Stimulated activated naive CD8-positive, alpha-beta T cell treated with anti-CD3 and anti-CD28 coated beads, Interleukin-15, amount 100 ng/mL, for 72 hours (primary cell): ENCODE measurements around the gene ANKDD1A.
A peak's percentile ranks its signal among the peaks of the same experiment; 100 is the strongest.

Source experiments
- ATAC-seq: fragments of 150-1000 bp; cut with Tn5 transposase; 2 replicates; pipeline ENCODE4 v1.10.0; 2021; ENCODE audit warnings: mild to moderate bottlenecking, moderate library complexity
- DNase-seq, 2 donors: peaks; one replicate each; pipeline ENCODE4 v3.0.0; 2021 to 2022
- H3K27ac Mint-ChIP-seq, 2 donors: one replicate each; pipeline ENCODE4 v1.8.0; 2022; ENCODE audit warnings: mild to moderate bottlenecking in 2 of 2, mixed read lengths in 2 of 2, moderate library complexity in 2 of 2
- H3K27me3 Mint-ChIP-seq: one replicate; pipeline ENCODE4 v1.8.0; 2022; ENCODE audit warnings: mixed read lengths
- H3K4me1 Mint-ChIP-seq: one replicate; pipeline ENCODE4 v1.8.0; 2022; ENCODE audit warnings: mild to moderate bottlenecking, mixed read lengths
- H3K4me3 Mint-ChIP-seq, 2 donors: one replicate each; pipeline ENCODE4 v1.8.0; 2022; ENCODE audit warnings: mild to moderate bottlenecking in 2 of 2, mixed read lengths in 2 of 2, moderate library complexity in 1 of 2
- H3K9me3 Mint-ChIP-seq, 2 donors: one replicate each; pipeline ENCODE4 v1.8.0; 2022; ENCODE audit warnings: mixed read lengths in 2 of 2

ANKDD1A gene

DNA sequence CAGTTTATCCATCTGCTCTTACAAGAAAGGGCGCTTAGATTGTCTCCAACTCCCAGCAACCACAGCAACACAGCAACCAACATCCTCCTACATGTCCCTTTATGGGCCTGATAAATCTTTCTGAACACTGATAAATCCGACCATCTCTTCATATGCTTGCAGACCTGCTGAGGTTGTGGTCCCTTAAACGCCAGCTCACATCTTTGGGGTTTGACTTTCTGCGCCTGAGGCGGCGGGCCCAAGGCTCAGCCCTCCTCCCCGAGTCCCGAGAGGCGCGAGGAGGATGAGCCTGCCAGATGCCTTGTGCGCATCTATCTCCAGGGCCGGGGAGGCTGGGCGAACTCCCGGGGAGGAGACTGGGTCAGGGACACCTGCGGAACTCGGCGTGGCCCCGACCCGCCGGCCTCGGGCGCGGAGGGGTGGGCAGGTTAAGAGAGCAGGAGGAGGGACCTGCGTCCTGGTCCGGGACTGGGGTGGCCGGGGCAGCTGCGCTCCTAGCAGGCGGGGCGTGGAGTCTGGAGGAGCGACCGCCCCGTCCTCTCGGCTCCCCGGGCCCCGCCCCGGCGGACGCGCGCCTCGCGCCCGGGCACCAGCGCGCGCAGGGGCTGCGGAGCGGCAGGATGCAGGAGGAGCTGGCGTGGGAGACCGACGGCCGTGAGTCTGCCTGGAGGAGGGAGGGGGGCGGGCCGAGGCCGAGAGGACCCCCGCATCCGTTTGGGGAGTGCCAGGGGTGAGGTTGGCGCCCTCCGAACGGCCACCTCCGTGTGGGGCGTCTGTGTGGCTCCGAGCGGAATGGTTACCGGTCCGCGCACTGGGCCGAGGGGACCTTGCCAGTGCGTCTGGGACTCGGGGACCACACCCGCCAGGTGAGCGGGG lies at the start of gene ANKDD1A:
TSS of gene ANKDD1A (plus strand) at position 592 of the 876 bp plus-strand sequence. CDS start at position 621, 29 bp downstream.
- DNase-seq (peak; percentile 34 to 38), ATAC-seq (peak; percentile 85)
- peak within 1 kb of the TSS in 1 of 2 donors; percentile 57 for H3K27ac Mint-ChIP-seq

DNA sequence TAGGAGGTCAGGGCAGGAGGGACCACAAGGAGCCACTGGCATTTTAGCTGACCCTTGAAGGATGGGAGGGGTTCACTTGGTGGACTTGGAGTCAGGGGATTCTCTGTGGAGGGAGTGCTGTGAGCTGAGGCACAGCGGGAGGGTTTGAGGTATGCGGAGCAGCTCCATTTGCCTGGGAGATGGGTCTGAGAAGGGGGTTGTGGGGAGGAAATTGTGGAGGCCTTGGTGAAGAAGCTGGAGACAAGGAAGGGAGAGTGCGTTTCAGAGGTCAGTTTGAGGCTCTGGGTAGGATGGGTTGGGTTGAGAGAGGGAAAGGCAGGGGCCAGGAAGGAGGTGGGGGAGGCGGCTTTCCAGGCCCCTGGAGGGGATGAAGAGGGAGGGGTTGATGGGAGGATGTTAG lies 49.7 kb upstream of the ANKDD1A start:
- no peaks in the 10 kb centered on the region for H3K27me3 Mint-ChIP-seq
- ATAC-seq (no peak), DNase-seq (no peak)
- no peak overlapping the region for H3K4me3 Mint-ChIP-seq
- no peaks in the 10 kb centered on the region for H3K9me3 Mint-ChIP-seq
- H3K27ac Mint-ChIP-seq = peak overlapping the region in 1 of 2 donors; percentile 33
- H3K4me1 Mint-ChIP-seq = peaks cover 29% of the 10 kb centered on the region

More for the DNA sequence above, at the start of gene ANKDD1A:
- Mint-ChIP-seq H3K4me3 (peak within 1 kb of the TSS; percentile 67 to 83), H3K4me1 (peaks cover 39% of the 10 kb centered on the region), H3K27me3 (peaks cover 25% of the 10 kb centered on the region), H3K9me3 (no peaks in the 10 kb centered on the region)

DNA sequence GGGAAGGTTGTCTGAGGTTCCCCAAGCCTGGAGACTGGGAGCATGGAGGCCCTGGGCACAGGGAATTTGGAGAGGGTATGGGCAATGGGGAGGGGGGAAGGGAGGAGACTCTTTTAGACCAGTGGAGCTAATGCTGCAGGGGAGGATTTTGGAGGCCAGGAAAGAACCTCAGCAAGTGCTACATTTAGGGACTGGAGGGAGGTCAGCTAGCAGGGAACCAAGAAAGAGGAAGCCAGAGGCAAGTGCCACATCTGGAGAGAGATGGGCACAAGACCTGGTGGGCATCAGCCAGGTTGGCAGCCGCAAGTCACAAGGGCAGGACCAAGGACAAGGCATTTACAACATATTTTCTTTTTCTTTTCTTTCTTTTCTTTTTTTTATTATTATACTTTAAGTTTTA lies 49.3 kb upstream of the ANKDD1A start:
- Mint-ChIP-seq H3K9me3 (no peaks in the 10 kb centered on the region), H3K4me1 (peaks cover 26% of the 10 kb centered on the region), H3K4me3 (no peak overlapping the region), H3K27me3 (no peaks in the 10 kb centered on the region), H3K27ac (peak overlapping the region in 1 of 2 donors; percentile 33)
- DNase-seq (no peak), ATAC-seq (no peak)

DNA sequence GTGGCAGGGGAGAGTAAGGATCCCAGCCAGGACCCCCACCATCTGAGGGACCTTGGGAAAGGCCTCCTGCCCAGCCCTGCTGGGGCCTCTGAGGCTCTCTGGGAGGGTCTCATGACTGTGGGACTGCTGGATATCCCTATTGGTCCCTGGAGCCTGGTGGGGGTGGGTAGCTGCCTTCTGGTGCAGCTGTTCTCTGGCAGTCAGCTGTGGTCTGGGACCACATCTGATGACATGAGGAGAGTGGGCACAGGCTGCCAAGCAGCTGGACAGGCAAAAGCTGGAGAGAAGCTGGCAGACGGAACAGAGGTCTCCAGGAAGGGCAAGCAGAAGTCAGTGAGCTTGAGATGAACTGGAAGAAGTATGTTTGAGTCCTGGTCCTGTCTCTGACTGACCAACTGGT lies 47.6 kb upstream of the ANKDD1A start:
- H3K27ac Mint-ChIP-seq = peak overlapping the region in 1 of 2 donors; percentile 82
- no peak overlapping the region for H3K4me3 Mint-ChIP-seq
- H3K4me1 Mint-ChIP-seq = peaks cover 17% of the 10 kb centered on the region
- DNase-seq = no peak
- no peaks in the 10 kb centered on the region for H3K27me3 Mint-ChIP-seq
- no peaks in the 10 kb centered on the region for H3K9me3 Mint-ChIP-seq
- no peak for ATAC-seq

DNA sequence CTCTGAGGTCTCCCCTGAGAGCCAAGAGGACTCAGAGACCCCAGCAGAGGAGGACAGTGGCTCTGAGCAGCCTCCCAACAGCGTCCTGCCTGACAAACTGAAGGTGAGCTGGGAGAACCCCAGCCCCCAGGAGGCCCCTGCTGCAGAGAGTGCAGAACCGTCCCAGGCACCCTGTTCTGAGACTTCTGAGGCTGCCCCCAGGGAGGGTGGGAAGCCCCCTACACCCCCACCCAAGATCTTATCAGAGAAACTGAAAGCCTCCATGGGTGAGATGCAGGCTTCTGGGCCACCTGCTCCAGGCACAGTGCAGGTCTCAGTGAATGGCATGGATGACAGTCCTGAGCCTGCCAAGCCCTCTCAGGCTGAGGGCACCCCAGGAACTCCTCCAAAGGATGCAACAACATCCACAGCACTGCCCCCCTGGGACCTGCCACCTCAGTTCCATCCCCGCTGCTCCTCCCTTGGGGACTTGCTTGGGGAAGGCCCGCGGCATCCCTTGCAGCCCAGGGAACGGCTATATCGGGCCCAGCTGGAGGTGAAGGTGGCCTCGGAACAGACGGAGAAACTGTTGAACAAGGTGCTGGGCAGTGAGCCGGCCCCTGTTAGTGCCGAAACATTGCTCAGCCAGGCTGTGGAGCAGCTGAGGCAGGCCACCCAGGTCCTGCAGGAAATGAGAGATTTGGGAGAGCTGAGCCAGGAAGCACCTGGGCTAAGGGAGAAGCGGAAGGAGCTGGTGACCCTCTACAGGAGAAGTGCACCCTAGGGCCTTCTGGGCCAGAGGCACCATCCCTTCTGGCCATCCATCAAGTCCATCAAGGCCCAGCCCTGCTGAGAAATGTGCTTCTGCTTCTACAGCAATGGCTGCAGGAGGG lies 46.3 kb upstream of the ANKDD1A start:
- H3K4me1 Mint-ChIP-seq = peaks cover 17% of the 10 kb centered on the region
- no peaks in the 10 kb centered on the region for H3K9me3 Mint-ChIP-seq
- no peak overlapping the region for H3K4me3 Mint-ChIP-seq
- ATAC-seq (peak; percentile 52), DNase-seq (no peak)
- H3K27ac Mint-ChIP-seq = no peak overlapping the region
- no peaks in the 10 kb centered on the region for H3K27me3 Mint-ChIP-seq

DNA sequence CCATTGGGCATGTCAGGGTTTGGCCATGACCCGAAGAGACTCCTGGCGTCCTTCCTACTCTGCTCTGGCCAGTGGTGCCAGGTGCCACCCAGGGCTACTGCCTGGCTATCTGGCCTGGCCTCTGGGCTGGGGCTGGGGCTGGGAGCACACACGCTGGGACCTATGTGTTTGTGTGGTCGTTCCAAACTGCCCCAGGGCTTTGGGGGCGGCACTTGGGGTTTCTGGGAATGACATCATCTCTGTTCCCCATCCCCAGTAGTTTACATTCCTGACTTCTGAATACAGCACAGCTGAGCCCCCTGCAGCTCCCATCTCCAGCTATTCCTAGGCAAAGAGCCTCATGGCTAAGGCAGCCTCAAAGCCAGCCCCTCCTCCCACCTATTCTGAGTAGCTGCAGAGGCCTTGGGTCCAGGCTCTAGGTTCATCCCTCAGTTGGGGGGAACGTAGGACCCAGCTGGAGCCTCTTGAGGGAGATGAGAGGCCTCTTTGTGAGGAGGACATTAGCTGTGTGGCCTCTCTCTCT lies 45.6 kb upstream of the ANKDD1A start:
- H3K4me1 Mint-ChIP-seq = peaks cover 17% of the 10 kb centered on the region
- no peak overlapping the region for H3K27ac Mint-ChIP-seq
- H3K4me3 Mint-ChIP-seq = no peak overlapping the region
- ATAC-seq (no peak), DNase-seq (no peak)
- no peaks in the 10 kb centered on the region for H3K9me3 Mint-ChIP-seq
- no peaks in the 10 kb centered on the region for H3K27me3 Mint-ChIP-seq

DNA sequence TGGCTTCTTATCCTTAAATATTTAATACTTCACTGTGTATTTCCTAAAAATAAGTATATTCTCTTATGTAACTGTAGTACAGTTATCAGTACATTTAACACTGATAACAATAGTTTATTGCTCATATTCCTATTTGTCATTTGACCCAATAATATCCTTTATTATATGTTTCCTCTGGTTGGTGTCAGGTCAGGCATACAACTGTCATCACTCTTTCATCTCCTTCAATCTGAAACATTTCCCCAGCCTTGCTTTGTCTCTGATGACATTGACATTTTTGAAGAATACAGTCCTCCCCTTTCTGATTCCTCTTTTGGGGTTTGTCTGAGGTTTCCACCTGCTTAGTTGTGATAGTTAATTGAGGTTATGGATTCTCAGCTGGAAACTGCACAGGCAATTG lies 42.2 kb upstream of the ANKDD1A start:
- Mint-ChIP-seq H3K27me3 (no peaks in the 10 kb centered on the region), H3K27ac (no peak overlapping the region), H3K9me3 (no peaks in the 10 kb centered on the region), H3K4me3 (no peak overlapping the region), H3K4me1 (peaks cover 19% of the 10 kb centered on the region)
- DNase-seq = no peak
- ATAC-seq = no peak

DNA sequence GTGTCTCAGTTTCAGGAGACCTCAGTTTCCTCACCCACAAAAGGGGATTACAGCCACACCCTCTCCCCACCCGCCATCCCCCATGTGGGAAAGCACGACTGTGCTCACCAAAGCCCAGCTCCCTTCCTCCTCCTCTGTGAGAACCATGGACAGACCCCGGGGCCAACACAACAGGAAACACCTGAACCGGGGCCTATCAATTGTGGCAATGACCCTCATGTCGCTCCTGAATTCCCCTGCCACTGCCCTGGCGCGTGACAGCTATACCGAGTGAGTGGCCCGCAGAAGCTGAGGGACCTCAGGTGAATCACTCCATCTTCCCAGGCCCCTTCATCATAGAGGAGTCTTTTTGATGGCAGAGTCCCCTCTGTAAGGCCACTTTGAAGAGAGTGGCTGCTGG lies 41.3 kb upstream of the ANKDD1A start:
- Mint-ChIP-seq H3K4me1 (peaks cover 11% of the 10 kb centered on the region), H3K9me3 (no peaks in the 10 kb centered on the region), H3K4me3 (no peak overlapping the region), H3K27ac (no peak overlapping the region), H3K27me3 (no peaks in the 10 kb centered on the region)
- no peak for ATAC-seq
- DNase-seq = no peak

DNA sequence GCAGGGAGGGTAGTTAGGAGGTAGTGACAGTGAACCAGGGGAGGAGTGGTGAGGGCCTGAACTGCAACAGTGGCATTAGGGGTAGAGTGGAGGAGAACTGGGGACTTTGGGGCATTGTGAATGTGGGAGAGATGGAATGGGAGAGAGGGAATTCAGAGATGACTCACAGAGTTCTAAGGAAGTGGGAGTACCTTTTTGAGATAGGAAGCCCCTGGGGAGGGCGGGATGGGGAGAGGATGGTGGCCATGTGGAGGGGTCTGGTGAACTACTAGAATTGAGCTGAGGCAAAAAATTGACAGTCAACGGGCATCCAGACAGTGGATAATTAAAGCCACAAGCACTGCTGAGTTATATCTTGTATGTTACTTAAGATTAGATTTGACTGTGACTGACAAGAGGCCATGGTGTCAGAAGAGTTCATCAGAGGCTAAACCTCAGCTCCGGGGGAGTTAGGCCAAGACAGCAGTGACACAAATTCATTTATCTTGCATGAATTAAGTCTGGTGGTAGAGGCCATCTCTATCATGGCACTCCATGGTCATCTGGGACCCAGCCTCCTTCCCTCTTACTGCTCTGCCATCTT lies 36.0 kb upstream of the ANKDD1A start:
- Mint-ChIP-seq H3K27ac (no peak overlapping the region), H3K4me3 (no peak overlapping the region), H3K4me1 (peaks cover 8% of the 10 kb centered on the region), H3K27me3 (no peaks in the 10 kb centered on the region), H3K9me3 (no peaks in the 10 kb centered on the region)
- ATAC-seq = no peak
- DNase-seq = no peak

DNA sequence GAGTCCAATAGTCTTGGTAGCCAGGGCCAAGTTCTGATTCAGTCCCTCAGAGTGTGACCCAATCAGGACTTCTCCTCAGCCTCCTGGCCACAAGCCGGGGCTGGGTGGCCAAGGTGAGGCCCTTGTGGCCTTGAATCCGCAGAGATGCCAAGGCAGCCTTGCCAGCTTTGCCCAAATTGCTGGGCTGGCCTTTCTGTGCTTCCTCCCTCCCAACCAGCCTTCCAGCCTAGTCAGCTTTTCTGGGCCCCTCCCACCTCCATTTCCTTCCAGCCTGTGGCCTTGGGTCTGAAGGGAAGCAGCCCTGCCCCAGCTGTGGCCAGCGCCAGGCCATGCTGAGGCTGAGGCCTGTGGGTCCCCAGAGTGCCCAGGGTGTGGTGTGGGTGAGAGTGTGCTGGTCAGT lies 34.3 kb upstream of the ANKDD1A start:
- no peaks in the 10 kb centered on the region for H3K9me3 Mint-ChIP-seq
- no peak overlapping the region for H3K27ac Mint-ChIP-seq
- no peaks in the 10 kb centered on the region for H3K27me3 Mint-ChIP-seq
- no peak for ATAC-seq
- DNase-seq = no peak
- H3K4me3 Mint-ChIP-seq = no peak overlapping the region
- peaks cover 16% of the 10 kb centered on the region for H3K4me1 Mint-ChIP-seq

DNA sequence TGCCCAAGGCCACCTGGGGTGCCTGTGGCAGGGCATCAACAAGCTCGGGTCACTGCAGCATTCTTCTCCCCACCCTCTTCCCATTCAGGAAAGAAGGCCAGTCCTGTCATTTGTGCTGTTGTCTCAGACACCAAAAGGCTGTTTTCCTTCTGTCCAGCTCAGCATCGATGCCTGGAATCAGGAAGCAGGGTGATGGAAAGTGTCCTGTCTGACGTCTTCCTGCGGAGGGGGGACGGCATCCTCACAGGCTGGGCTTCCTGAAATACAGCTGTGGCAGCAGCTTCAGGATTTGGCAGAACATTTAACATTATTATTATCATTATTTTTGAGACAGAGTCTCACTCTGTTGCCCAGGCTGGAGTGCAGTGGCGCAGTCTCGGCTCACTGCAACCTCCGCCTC lies 33.0 kb upstream of the ANKDD1A start:
- H3K4me3 Mint-ChIP-seq = no peak overlapping the region
- H3K4me1 Mint-ChIP-seq = peaks cover 21% of the 10 kb centered on the region
- DNase-seq (no peak), ATAC-seq (no peak)
- no peaks in the 10 kb centered on the region for H3K9me3 Mint-ChIP-seq
- H3K27me3 Mint-ChIP-seq = no peaks in the 10 kb centered on the region
- no peak overlapping the region for H3K27ac Mint-ChIP-seq

DNA sequence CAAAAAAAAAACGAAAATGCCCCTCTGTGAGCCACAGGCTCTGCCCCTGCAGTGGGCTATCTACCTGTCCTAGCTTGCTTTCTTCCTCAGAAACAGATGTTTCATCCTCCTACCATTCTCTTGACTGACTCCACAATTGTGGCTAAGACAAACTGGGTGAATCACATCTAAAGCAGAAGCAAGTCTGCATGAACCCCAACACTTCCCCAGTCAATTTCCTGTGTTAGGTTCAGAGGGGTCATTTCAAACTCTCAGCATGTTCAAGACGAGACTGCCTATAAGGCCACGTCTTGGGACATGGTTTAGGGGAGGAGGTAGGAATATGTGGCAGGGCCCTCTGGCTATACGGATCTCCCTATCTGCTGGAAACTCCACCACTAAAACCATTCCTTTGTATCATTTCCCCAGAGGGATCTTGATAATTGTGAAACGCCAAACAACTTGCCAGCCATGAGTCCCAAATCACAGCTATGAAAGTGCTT lies 28.6 kb upstream of the ANKDD1A start:
- ATAC-seq (peak; percentile 82), DNase-seq (peak in 1 of 2 donors; percentile 30)
- Mint-ChIP-seq H3K27ac (peak overlapping the region; percentile 90 to 91), H3K9me3 (no peaks in the 10 kb centered on the region), H3K4me3 (peak overlapping the region; percentile 66 to 72), H3K27me3 (no peaks in the 10 kb centered on the region), H3K4me1 (peaks cover 29% of the 10 kb centered on the region)

DNA sequence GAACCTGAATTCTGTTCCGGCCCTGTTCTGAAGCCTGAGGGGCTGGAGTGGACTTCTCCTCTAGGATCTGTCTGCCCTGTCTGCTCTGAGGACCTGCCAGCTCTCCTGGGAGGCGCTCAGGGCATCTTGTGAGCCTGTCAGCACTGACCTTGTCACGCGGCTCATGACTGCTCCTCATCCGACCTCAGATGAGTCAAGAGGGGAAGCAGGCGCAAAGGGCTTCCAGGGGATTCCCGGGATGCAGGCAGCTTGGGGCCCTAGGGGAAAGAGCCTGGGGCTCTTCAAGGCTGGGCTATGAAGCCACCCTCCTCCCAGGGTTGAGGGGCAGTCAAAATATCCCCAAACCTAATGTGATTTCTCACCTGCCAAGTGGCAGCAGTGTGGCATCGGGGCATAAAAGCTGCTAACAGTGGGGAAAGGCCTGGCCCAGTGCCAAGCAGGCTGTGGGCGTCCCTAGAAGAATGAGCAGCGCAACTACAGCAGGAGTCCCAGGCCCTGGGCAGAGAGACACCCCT lies 27.6 kb upstream of the ANKDD1A start:
- Mint-ChIP-seq H3K9me3 (no peaks in the 10 kb centered on the region), H3K4me1 (peaks cover 29% of the 10 kb centered on the region), H3K4me3 (peak overlapping the region; percentile 66 to 72), H3K27ac (peak overlapping the region; percentile 90 to 91), H3K27me3 (no peaks in the 10 kb centered on the region)
- peak; percentile 89 for ATAC-seq
- DNase-seq = peak; percentile 68 to 78

DNA sequence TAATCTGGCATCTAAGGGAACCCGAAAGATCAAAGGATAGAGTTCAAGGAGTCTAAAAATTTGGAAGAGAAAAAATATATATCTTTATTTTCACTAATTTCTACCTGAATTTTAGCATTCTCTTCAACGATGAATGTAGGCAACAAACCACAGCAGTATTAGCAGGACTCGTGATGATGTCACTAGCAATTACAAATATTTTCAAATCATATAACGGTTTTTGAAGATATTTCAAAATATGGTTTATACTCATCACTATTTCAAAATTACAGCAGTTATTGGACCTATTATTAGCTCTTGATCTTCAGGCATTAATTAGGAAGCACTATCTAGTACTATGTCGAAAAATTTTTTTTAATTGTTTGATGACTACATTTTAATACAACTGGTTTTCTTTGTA lies 27.0 kb upstream of the ANKDD1A start:
- DNase-seq = no peak
- no peak overlapping the region for H3K27ac Mint-ChIP-seq

DNA sequence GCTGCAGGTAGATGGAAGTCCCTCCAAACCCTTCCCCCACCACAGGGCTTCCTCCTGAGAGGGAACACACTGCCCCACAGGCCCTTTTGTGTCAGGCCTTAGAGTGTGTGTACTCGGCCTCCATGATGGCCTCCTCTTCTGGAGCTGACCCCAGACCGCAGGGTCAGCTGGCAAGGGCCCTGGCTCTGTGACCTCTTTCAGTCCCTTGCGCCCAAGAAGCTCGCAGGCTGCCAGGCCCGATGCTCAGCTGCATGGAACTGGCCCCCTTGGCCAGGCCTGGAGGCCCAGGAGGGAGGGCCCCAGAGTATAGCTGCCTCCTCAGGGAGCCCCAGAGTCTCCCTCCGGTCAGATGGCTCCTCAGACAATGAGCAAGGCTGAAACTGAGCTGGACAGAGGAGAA lies 23.4 kb upstream of the ANKDD1A start:
- Mint-ChIP-seq H3K9me3 (no peaks in the 10 kb centered on the region), H3K4me1 (peaks cover 37% of the 10 kb centered on the region), H3K27me3 (no peaks in the 10 kb centered on the region), H3K4me3 (no peak overlapping the region), H3K27ac (no peak overlapping the region)
- no peak for ATAC-seq
- DNase-seq = no peak

More for the DNA sequence above, 27.0 kb upstream of the ANKDD1A start:
- Mint-ChIP-seq H3K9me3 (no peaks in the 10 kb centered on the region), H3K27me3 (no peaks in the 10 kb centered on the region), H3K4me1 (peaks cover 29% of the 10 kb centered on the region), H3K4me3 (no peak overlapping the region)
- no peak for ATAC-seq
